Stimulated activated CD8-positive, alpha-beta memory T cell treated with anti-CD3 and anti-CD28 coated beads, Interleukin-12 subunit alpha, Interleukin-12 subunit beta, amount 100 ng/mL, for 4 hours (primary cell): ENCODE measurements around the gene ZDHHC11.
"Not testable (repeated sequence)": the region's sequence is repeated elsewhere in the genome, so short reads cannot be mapped to it uniquely, and the experiment has no call there.

ENCODE experiments used
- DNase-seq: peaks from one replicate; pipeline ENCODE4 v3.0.0-alpha.2; 2020; ENCODE audit warnings: low read depth

Gene ZDHHC11

DNA sequence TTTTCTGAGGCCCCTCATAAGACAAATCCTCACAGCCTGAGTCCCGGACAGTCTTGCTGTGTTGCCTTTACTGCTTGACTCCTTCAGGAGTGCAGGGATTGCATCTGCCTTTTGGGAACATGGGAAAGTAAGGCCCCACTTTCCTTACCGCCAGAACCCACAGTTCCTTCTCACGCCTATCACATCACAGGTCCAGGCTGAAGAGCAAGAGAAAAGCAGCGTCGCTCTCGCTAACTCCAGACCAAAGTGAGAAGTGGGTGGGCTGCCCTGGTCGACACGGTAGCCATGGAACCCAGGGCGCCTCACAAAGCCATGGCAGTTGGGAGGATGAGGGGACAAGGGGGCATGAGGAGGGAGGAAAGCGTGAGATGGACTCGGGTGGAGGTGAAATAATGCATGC lies 7.9 kb upstream of the ZDHHC11 start:
- no peak for DNase-seq

DNA sequence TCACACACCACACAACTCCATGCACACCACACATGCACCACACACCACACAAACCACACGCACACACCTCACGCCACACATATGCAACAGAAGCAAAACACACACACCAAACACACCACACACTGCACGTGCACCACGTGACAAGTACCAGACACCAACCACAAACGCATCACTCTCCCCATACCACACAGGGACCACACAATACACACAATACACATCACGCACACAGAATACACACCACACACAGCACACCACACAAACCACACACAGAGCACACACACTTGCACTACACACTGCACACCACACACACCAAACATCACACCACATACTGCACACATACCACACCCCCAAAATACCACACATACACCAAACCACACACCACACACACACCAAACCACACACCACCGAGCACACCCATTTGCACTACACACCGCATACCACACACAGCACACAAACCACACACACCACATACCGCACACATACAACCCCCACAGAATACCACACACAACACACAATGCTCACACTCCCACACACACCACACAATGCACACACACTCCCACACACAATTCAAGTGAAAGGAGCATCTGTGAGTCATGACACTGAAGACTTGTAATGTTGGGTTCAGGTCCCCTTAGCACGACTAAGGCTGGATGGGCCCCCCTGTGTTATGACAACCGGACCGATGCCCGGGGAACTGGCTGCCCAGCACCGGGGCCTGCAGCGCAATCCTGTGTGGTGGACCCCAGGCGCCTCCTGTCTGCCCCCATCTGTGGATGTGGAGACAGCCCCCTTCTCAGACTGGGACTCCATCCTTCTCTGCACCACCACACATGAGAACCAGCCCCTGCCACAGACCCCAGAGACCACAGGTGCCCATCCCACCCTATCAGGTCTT lies 6.0 kb upstream of the ZDHHC11 start:
- no peak for DNase-seq

DNA sequence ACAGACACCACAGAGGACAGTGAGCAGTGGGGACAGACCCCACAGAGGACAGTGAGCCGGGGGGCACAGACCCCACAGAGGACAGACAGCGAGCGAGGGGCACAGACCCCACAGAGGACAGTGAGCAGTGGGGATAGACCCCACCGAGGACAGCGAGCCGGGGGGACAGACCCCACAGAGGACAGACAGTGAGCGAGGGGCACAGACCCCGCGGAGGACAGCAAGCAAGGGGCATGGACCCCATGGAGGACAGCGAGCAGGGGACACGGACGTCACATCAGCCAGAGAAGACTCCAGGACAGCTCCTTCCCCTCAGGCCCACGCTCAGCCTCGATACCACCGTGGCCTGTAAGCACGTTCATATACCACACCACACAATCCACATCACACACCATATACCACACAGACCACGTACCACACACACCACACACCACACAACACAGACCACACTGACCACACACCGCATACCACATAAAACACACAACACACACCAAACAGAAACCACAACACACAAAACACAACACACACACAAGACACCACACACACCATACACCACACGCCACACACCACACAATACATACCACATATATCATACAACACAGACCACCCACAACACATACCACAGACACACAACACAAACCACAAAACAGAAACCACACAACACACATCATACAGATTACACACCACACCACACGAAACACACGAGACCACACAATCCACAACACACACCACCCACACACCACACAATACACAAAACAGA lies 5.2 kb upstream of the ZDHHC11 start:
- DNase-seq = no peak

DNA sequence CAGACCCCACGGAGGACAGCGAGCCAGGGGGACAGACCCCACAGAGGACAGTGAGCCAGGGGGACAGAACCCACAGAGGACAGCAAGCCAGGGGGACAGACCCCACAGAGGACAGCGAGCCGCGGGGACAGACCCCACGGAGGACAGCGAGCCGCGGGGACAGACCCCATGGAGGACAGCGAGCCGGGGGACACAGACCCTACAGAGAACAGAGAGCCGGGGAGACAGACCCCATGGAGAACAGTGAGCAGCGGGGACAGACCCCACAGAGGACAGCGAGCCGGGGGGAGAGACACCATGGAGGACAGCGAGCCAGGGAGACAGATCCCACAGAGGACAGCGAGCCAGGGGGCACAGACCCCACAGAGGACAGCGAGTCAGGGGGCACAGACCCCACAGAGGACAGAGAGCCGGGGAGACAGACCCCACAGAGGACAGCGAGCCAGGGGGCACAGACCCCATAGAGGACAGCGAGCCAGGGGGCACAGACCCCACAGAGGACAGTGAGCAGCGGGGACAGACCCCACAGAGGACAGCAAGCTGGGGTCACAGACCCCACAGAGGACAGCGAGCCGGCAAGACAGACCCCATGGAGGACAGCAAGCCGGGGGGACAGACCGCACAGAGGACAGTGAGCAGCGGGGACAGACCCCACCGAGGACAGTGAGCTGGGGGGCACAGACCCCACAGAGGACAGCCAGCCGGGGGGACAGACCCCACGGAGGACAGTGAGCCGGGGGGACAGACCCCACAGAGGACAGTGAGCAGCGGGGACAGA lies 4.4 kb upstream of the ZDHHC11 start:
- no peak for DNase-seq

DNA sequence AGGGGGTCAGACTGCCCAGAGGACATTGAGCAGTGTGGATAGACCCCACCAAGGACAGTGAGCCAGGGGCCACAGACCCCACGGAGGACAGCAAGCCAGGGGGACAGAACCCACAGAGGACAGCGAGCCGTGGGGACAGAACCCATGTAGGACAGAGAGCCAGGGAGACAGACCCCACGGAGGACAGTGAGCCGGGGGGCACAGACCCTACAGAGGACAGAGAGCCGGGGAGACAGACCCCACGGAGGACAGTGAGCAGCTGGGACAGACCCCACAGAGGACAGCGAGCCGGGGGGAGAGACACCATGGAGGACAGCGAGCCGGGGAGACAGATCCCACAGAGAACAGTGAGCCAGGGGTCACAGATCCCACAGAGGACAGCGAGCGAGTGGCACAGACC lies 3.4 kb upstream of the ZDHHC11 start:
- DNase-seq = no peak

DNA sequence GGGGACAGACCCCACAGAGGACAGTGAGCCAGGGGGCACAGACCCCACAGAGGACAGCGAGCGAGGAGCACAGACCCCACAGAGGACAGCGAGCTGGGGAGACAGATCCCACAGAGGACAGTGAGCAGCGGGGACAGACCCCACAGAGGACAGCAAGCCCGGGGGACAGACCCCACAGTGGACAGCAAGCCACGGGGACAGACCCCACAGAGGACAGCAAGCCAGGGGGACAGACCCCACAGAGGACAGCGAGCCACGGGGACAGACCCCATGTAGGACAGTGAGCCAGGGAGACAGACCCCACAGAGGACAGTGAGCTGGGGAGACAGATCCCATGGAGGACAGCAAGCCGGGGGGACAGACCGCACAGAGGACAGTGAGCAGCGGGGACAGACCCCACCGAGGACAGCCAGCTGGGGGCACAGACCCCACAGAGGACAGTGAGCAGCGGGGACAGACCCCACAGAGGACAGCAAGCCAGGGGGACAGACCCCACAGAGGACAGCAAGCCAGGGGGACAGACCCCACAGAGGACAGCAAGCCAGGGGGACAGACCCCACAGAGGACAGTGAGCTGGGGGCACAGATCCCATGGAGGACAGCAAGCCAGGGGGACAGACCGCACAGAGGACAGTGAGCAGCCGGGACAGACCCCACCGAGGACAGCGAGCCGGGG lies 2.8 kb upstream of the ZDHHC11 start:
- DNase-seq = not testable (repeated sequence)

DNA sequence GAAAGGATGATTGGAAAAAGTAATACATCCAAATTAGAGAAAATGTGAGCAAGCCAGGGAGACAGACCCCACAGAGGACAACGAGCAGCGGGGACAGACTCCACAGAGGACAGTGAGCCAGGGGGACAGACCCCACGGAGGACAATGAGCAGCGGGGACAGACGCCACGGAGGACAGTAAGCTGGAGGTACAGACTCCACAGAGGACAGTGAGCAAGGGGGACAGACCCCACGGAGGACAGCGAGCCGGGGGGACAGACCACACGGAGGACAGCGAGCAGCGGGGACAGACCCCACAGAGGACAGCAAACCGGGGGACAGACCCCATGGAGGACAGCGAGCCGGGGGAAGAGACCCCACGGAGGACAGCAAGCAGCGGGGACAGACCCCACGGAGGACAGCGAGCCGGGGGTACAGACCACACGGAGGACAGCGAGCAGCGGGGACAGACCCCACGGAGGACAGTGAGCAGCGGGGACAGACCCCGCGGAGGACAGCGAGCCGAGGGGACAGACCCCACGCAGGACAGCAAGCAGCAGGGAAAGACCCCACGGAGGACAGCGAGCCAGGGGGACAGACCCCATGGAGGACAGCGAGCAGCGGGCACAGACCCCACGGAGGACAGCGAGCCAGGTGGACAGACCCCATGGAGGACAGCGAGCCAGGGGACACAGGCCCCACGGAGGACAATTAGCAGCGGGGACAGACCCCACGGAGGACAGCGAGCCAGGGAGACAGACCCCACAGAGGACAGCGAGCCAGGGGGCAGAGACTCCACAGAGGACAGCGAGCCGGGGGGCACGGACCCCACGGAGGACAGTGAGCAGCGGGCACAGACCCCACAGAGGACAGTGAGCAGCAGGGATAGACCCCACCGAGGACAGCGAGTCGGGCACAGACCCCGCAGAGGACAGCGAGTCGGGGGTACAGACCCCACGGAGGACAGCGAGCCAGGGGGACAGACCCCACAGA lies 1.9 kb upstream of the ZDHHC11 start:
- DNase-seq = no peak

DNA sequence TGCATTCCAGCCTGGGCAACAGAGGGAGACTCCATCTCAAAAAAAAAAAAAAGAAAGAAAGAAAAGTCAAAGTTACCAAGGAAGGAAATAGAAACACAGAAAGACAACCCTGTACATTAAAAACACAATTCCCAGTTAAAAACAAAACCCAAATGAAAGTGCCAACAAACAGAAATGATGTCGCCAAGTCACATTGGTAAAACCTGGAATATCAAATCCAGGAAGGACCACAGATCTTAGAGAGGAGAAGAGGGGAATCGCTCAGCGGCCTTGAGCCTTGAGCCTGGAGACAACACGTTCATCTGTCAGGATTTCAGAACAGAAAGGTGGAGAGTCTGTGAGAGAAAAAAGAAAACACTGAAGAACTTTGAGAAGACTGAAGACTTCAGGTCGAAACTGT lies 1.2 kb upstream of the ZDHHC11 start:
- DNase-seq = no peak

DNA sequence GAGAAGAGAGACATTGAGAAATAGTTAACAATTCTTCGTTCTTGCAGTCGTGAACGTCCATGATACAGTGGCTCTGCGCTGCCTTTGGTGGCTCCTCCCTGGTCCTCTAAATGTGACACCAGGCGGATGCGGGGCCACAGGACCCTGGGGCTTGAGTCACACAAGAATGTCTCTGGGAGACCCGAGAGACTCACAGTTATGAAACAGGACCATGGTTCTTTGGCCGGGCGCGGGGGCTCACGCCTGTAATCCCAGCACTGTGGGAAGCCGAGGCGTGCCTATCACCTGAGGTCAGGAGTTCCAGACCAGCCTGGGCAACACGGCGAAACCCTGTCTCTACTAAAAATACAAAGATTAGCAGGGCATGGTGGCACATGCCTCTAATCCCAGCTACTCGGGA lies 767 bp upstream of the ZDHHC11 start:
- no peak for DNase-seq

DNA sequence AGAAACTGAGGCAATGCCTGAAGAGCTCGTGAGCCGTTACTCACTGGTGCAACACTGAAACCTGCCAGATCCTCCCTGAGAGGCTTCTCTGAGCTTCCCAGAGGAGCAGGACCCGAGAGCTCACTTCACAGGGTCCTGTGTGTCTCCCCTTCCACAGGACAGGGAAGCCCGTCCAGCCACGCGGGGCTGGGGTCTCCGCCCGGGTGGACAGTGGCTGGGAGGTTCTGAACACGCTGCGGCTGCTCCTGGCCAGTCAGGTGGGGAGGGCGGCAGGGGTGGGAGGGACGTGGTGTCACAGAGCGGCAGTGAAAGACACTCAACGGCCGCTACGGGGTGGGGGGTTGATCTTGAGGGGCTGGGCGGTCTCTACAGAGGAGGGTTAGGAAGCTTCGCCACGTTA lies 290 bp upstream of the ZDHHC11 start:
- DNase-seq = no peak

DNA sequence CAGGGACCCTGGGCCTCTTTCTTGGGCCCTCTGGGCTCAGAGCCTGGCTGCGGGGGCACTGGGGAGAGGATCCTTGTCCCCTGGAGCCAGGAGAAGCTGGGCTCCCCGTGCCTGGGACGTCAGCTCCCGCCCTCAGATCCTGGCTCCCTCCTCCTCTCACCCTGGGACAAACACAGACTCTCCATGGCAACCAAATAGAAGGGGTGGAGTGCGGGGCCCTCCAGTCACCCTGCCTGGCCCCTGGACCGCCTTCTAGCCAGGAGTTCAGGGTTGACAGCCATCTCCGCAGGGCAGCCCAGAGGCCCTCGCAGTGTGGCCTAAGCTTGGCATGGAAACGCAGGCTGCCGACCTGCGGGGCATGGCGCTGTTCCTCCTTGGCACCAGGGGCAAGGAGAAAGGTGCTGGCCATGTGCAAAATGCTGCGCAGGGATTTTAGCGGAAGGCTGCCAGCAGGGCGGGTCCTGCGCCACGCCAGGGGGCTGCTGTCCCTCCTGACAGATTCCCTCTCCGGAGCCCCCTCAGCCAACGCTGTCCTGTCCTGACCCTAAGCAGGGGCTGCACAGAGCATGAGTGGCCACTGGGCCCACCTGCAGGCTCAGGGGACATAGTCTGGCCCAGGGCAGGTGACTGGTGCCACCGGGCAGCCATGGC lies 1.0 kb downstream of the ZDHHC11 start:
- no peak for DNase-seq

DNA sequence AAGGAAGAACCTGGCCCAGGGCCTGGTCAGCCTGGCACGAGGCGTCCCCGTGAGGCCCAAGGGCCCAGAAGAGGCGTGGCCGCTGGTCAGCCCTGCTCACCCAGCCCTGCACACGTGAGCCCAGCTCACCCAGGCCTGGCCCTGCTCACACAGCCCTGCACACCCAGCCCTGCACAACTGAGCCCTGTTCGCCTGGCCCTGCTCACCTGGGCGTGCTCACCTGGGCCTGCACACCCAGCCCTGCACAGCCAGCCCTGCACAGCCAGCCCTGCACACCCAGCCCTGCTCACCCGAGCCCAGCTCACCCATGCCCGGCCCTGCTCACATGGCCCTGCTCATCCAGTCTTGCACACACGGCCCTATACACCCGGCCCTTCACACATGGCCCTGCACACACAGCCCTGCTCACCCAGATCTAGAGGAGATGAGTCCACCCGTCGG lies 2.1 kb downstream of the ZDHHC11 start:
- no peak for DNase-seq

DNA sequence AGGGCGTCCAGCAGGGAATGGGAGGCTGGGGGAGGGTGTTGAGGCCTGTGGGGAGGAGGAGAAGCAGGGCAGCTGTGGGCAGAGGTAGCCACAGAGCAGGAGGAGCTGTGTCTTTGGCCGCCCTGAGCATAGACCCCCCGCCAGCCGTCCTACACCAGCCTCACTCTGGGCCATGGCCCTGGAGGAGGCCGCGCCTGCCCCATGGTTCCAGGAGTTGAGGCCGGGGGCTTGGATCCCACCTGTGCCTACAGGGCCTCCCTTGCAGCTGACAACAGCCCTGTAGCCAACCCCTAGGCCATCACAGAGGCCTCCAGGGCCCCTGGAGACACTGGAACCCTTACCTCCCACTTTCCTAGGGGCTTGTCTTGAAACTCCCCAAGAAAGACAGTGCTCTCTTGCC lies 3.0 kb downstream of the ZDHHC11 start:
- not testable (repeated sequence) for DNase-seq

DNA sequence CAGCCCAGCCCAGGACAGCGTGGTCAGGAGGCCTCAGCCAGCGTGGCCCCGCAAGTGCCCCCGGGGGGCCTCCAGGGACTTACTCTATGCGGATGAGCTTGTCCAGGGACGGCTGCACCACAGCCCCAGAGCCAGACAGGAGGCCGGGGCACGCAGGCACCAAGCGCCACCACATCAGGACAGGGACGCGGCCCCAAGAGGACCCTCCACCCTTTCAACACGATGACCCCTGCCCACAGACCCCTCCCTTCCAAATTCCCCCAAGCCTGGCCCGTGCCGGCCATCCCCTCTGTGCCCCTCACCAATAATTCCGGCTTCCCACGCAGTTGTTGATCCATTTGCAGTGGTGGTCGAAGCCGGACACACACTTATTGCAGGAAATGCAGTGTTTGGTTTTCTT lies 3.6 kb downstream of the ZDHHC11 start:
- DNase-seq = not testable (repeated sequence)

DNA sequence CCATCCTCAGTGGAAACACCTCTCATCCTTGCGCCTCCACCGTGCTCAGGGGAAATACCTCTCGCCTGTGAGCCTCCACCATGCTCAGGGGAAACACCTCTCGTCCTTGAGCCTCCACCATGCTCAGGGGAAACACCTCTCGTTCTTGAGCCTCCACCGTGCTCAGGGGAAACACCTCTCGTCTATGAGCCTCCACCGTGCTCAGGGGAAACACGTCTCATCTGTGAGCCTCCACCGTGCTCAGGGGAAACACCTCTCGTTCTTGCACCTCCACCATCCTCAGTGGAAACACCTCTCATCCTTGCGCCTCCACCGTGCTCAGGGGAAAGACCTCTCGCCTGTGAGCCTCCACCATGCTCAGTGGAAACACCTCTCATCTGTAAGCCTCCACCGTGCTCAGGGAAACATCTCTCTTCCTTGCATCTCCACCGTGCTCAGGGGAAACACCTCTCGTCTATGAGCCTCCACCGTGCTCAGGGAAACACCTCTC lies 4.1 kb downstream of the ZDHHC11 start:
- DNase-seq = not testable (repeated sequence)

DNA sequence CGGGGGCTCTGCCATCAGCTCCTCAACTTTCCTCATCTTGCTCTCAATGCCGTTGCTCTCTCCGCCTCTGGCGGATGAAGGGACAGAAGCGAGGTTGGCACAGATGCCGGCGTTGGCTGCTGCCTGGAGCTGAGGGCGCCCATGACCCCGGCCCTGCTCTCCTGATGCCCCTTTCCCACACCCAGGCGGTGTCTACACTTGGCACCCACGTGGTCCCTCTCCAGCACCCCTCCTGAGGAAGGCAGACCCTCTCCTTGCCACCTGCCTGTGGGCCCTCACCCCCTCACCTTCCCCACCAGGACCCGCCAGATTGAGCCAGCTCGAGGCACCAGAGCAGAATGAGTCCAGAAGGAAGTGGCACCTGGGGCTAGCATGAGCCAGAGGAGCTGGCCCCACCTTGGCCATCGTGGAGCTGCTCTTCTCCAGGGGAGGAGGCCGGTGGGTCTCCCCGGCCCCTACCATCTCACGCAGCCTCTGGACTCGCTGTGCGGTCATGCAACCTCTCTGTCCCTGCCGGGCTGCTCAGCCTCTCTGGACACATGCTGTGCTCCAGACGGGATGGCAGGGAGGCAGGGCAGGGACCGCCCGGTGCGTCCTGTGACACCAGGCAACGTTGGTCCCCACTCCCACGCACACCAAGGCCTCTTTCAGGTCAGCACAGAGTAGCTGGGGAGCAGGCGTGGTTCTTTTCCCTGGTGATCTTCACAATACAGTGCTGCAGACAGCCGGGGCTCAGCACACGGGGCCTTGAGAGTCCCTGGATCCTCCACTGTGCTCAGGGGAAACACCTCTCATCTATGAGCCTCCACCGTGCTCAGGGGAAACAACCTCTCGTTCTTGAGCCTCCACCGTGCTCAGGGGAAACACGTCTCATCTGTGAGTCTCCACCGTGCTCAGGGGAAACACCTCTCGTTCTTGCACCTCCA lies 4.8 kb downstream of the ZDHHC11 start:
- not testable (repeated sequence) for DNase-seq

DNA sequence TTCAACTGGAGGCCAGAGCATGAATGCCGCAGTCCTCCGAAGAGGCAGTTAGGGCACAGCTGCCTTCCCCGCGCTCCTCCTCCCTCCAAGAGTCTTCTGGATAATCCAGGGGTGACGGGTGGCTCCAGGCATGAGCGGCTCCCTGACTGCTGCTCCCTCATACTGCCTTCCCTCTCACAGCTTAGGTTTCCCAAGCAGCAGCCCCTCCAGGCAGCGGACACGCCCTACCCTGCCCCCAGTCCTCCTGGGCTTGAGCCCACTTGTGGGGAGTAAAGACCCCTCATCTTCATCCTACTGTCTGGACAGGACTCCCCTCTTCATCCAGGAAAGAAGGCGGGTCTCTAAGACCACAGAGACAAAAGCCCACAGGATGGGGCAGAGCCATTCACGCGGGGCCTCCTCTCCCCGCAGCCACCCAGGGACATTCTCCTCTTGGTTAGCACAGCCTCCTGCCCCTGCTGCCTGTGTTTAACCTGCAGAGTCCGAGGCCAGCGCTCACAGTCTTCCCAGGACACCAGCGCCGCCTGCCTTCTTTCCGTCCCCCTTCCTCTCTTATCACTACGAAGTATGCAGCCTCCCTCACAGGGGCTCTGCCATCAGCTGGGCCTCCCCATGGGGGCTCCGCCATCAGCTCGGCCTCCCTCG lies 5.6 kb downstream of the ZDHHC11 start:
- not testable (repeated sequence) for DNase-seq

DNA sequence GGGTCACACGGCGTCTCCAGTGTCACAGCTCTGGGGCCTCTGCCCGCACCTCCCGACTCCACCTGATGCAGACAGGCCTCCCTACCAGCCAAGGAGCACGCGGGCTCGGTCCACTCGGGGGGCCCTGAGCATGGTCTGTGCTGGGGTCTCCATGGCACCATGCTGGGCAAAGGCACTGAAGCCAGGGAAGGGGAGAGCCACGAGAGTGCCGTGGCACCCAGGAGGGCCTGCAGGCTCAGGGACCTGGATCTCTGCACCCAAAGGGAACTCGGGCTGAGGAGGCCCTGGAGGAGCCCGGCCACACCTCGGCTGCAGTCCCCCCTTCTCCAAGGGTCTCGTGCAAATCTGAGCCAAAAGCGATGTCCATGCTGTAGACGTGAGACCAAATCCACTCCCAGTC lies 6.4 kb downstream of the ZDHHC11 start:
- not testable (repeated sequence) for DNase-seq
